Loucy (cell line): Measurements from ENCODE around the gene CERS5.

Experiments used
- EZH2phosphoT487 ChIP-seq: fragments of 200-600 bp; IDR thresholded peaks from 2 replicates; pipeline ENCODE4 v1.6.1; 2018; ENCODE audit warnings: antibody characterized with exemption, mild to moderate bottlenecking, moderate library complexity, borderline replicate concordance
- TF ChIP-seq, protein P1 (sequence below): fragments of 200-600 bp; sonication (generic); conservative IDR thresholded peaks from 2 replicates; pipeline ENCODE4 v1.5.1; 2014; ENCODE audit warnings: mild to moderate bottlenecking, antibody characterized with exemption, low read length

- TF ChIP-seq, protein P1, sequence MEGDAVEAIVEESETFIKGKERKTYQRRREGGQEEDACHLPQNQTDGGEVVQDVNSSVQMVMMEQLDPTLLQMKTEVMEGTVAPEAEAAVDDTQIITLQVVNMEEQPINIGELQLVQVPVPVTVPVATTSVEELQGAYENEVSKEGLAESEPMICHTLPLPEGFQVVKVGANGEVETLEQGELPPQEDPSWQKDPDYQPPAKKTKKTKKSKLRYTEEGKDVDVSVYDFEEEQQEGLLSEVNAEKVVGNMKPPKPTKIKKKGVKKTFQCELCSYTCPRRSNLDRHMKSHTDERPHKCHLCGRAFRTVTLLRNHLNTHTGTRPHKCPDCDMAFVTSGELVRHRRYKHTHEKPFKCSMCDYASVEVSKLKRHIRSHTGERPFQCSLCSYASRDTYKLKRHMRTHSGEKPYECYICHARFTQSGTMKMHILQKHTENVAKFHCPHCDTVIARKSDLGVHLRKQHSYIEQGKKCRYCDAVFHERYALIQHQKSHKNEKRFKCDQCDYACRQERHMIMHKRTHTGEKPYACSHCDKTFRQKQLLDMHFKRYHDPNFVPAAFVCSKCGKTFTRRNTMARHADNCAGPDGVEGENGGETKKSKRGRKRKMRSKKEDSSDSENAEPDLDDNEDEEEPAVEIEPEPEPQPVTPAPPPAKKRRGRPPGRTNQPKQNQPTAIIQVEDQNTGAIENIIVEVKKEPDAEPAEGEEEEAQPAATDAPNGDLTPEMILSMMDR, result no peak
- TF ChIP-seq EZH2phosphoT487, result no peak
These were observed 50.0 kb downstream of the CERS5 start for GRCh38 chr12:50117057-50117622.
